ENCODE results near the gene DEGS2.
"Not testable (repeated sequence)": the region's sequence is repeated elsewhere in the genome, so short reads cannot be mapped to it uniquely, and the experiment has no call there.

DEGS2 gene

DNA sequence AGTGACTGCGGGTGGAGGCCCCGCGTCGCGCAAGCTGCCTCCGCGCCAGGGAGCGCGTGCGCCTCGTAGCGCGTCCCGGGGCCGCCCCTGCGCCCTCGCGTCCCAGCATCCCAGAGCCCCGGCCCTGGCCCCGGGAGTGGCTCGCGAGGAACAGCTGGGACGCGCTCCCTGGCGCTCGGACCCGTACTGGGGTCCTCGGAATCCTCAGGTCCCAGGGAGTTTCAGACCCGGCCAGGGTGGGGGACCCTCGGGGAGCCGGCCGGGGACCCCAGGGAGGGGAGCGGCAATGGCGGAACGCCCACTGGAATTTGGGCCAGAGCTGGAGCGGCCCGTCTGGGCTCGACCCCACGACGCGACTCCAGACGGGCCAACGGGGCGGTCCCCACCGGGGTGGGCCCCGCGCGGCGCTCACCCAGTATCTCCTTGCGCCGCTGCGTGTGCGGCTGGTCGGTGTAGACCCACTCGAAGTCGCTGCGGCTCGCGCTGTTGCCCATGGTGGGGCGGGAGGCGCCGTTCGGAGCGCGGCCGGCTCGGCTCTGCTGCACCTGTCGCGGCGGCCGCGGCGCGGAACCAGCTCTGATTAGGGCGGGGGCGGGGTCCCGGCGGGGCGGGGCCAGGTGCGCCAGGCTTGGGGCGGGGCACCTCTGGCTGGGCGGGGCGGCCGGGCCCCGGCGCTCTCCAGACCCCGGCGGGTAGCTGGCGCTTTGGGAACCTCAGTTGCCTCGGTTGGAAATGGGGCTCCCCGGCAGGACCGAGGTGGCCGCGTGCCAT lies at the start of gene DEGS2:
TSS of gene DEGS2 (minus strand) at position 552 of the 771 bp plus-strand sequence. CDS start at position 494, 58 bp downstream.
- DNase-seq (ENCODE audit: low read depth) = peak; percentile 49

DNA sequence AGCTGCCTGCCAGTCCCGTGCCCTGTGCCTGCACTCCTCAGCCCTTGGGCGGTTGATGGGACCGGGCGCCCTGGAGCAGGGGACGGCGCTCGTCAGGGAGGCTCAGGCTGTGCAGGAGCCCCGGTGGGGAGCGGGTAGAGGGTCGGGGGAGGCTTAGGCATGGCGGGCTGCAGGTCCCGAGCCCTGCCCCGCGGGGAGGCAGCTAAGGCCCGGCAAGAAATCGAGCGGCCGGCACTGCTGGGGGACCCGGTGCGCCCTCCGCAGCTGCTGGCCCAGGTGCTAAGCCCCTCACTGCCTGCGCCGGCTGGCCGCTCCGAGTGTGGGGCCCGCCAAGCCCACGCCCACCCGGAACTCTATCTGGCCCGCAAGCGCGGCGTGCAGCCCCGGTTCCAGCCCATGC lies 48.7 kb upstream of the DEGS2 start:
- not testable (repeated sequence) for DNase-seq (ENCODE audit: low read depth)

DNA sequence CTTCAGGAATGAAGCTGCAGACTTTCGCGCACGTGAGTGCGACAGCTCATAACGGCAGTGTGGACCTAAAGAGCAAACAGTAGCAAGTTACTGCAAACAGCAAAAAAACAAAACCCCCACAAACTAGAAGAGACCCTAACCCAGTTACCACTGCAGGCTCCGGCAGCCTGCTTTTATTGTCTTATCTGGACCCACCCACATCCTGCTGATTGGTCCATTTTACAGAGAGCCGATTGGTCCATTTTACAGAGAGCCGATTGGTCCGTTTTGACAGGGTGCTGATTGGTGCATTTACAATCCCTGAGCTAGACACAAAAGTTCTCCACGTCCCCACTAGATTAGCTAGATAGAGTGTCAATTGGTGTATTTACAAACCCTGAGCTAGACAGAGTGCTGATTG lies 48.1 kb upstream of the DEGS2 start:
- DNase-seq (ENCODE audit: low read depth) = not testable (repeated sequence)

DNA sequence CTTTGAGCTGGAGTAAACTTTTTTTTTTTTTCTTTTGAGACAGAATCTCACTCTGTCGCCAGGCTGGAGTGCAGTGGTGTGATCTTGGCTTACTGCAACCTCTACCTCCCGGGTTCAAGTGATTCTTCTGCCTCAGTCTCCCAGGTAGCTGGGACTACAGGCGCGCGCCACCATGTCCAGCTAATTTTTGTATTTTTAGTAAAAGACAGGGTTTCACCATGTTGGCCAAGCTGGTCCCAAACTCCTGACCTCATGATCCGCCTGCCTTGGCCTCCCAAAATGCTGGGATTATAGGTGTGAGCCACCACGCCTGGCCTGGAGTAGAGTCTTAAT lies 45.4 kb upstream of the DEGS2 start:
- DNase-seq (ENCODE audit: low read depth) = not testable (repeated sequence)

DNA sequence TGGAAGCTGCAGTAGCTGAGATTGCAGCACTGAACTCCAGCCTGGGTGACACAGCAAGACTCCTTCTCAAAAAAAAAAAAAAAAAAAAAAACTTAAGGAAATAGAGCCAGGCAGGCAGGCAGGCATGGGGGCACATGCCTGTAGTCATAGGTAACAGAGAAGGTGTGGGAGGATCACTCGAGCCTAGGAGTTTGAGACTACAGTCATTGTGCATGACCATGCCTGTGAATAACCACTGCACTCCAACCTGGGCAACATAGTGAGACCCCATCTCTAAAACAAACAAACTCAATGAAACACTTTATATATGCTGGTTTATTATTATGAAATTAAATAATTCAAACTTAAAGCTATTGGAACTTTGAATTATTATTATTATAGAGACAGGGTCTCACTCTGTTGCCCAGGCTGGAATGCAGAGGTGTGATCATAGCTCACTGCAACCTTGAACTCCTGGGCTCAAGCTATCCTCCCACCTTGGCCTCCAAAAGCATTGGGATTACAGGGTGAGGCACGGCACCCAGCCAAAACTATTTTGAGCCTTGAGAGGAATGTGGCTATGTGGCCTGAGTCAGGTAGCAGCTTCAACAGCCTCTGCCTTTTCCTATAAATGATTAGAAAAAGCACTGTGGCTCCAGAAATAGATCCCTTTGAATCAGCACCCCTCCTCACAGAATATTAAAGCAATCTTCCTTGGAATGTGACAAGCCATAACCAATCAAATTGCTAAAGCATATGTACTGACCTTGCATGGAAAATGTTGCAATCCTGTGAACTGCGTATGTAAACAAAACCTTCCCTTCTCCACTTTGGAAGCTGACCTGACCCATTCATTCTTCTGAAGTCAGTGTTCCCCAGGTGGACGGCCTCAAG lies 44.8 kb upstream of the DEGS2 start:
- no peak for DNase-seq (ENCODE audit: low read depth)

DNA sequence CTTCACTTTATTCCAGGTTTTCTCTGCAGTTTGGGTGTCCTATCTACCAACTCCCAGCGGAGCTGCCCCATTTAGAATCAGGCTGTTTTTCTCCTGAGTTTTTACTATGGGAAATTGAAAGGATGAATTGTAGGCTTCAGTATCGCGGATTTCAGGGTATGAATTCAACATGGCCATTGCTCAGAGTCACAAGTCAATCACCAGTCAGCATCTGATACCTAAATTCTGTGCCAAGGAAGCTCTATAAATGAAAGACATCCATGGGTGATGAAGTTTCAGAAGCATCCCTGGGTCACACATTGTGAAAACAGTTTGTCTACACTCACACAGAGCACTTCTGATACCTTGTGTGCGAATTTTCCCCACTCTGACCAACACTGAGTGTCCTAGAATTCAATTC lies 43.7 kb upstream of the DEGS2 start:
- DNase-seq (ENCODE audit: low read depth) = no peak

DNA sequence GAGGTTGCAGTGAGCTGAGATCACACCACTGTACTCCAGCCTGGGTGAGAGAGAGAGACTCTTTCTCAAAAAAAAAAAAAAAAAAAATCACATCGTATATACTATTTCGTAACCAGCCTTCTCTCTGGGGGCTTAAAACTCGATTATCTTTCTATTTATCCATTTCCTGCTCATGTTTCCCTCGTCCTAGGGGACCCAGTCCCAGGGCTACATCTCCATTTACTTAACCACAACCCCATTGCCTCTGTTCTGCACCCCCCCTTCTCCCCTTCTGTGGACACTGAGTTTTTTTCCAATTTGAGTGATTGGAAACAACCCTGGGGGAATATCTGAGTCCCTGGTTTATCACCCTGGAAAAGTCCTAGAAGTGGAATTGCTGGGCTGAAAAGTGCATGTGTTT lies 43.3 kb upstream of the DEGS2 start:
- no peak for DNase-seq (ENCODE audit: low read depth)

DNA sequence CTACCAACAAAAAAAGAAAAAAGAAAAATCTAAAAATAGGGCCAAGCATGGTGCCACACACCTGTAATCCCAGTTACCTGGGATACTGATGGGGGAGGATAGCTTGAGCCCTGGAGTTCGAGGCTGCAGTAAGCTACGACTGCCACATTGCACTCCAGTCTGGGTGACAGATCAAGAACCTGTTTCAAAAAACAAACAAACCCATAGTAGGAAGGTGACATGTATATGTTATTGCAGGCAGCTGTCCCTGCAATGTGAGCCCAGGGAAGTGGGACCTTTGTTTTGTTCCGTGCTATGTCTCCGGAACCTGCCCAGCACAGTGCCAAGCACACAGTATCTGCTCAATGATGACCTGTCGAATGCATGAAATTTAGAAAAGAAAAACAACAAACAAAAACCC lies 42.3 kb upstream of the DEGS2 start:
- no peak for DNase-seq (ENCODE audit: low read depth)

DNA sequence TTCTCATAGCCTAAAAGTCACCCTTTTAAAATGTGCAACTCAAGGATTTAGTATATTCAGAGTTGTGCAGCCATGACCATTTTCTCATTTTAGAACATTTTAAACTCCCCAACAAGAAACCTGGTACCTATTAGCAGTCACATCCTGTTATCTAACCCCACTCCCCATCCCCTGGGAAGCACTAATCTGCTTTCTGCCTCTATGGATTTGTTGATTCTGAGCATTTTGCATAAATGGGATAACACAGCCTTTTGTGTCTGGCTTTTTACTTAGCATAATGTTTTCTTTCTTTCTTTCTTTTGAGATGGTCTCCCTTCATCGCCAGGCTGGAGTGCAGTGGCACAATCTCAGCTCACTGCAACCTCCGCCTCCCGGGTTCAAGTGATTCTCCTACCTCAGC lies 40.9 kb upstream of the DEGS2 start:
- no peak for DNase-seq (ENCODE audit: low read depth)

DNA sequence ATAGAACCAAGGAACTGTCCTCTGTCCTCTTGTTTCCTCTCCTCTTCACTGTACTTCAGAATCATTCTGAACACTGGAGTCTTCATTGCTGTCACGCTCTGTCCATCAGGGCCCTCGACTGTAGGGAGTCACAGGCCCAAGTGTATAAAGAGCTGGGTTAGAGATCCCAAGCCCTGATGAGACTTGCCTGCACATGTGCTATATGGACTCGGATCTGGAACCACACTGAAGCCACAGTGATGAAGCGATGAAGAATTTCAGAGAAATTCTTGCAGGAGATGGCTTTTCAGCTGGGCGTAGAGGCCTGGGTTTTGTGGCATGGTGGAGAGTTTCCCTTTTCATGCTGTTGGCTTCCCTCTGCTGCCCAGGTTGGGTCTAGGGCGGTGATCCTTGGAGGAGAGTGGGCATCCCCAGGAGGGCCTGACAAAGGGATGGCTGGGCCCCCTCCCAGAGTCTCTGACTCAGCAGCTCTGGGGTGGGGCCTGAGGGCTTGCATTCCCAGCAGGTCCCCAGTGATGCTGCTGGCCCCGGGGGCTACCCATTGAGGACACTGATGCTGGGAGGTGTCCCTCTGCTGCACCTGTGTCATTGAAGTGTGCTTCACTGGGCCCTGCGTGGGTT lies 39.9 kb upstream of the DEGS2 start:
- DNase-seq (ENCODE audit: low read depth) = no peak

DNA sequence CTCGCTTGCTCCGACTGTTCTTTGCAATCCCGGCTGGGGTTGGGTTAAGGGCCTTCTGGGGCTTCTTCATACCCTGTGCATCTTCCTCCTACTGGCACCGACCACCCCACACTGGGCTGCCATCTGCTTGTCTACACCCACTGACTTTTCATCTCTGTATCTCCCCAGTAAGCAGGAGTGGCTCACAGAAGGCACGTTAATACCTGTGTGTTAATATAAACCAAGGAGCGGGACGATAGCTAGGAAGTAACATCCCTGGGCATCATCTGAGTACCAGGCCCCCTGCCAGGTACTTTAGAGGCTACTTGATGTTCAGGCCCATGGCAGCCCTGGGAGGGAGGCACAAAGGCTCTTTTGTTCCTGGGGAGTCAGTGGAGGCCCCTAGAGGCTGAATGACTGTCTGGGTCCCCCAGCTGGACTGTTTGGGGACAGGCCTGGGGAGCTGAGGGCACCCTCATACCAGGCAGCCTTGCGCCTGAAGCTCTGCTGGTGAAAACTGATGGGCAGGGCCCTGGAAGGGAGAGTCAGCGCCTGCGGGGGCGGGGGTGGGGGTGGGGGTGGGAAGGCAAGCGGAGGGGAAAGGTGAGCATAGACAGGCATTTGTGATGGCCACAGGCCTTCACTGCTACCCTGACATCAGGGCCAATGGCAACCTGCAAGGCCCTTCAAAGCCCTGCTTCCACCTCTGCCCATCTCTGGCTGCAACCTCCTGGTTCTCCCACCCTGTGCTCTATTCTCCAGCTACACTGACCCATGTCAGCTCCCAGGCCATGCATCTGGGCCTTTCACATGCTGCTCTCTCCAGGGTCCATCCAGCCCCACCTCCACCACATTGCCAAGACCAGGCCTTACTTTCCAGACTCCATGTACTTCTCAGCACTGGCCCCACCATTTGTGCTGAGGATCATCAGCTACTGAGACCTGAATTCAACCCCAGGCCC lies 34.2 kb upstream of the DEGS2 start:
- DNase-seq (ENCODE audit: low read depth) = no peak

DNA sequence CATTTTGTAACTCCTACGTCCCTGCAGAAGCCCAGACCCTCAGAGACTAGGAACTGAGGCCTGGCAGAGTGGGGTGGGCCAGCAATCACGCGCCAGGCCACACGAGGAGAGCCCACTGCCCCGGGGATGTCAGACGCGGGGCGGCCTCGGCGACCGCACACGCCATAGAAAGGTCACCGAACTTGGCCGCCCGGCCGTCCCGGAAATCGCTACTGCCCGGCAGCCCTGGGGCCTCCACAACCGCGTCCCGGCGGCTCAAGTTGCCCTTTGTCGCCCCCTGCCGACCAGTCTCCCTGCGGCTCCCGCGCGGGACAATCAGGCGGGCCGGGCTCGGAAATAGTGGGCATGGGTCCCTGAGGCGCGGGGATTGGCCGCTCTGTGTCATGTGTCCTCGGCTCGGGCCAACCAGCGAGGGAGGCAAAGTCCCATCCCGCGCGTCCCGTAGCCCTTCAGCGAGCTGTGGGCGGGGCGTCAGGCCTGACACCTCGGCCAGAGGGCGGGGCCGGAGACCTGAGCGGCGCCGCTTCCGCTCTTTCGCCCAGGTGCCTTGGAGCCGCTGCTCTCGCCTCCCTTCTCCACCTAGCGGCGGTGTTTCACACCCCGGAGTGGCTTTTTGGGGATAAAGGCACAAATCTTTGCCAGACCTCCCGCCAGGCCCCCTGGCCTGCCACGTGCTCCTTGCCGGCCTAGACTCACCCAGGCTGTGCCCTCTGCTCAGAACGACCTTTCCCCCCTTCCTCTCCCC lies 33.4 kb upstream of the DEGS2 start:
- DNase-seq (ENCODE audit: low read depth) = peak; percentile 99

DNA sequence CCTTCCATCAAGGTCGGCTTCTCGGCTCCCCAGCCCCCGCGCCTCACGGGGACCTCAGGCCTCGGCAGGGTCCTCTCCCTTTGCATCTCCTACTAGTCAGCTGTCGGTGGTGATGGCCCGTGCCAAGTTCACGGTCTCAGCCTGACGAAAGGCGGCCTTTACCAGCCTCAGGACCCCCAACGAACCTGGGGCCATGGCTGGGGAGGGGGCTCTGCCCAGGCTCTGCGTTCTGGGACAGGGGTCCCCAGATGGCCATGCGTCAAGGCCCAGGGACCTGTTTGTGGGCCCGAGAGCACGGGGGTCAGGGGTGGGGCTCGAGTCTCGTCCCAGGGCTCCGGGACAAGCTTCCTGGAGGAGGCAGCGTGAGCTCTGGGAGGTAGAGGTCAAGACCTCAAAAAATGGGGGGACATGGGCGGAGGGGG lies 32.8 kb upstream of the DEGS2 start:
- no peak for DNase-seq (ENCODE audit: low read depth)

DNA sequence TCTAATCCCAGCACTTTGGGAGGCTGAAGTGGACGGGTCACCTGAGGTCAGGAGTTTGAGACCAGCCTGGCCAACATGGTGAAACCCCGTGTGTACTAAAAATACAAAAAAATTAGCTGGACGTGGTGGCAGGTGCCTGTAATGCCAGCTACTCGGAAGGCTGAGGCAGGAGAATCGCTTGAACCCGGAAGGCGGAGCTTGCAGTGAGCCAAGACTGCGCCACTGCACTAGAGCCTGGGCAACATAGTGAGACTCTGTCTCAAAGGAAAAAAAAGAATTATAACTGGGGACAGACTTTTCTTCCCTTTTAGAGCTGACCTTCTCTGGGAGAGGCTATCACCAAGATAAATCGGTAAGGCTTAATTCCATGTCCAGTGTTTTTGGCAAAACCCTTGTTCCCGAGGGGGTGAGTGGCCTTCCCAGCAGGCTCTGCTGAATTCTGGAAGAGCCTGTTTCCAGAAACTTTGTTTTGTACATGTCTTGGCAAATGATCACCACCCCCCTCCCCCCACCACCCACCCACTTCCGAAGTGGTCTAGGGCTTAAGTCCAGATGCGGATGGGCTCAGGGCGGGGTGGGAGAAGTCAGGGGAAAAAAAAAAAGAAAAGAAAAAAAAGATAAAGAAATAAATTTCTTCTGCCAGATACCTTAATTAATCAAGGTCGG lies 32.3 kb upstream of the DEGS2 start:
- no peak for DNase-seq (ENCODE audit: low read depth)

DNA sequence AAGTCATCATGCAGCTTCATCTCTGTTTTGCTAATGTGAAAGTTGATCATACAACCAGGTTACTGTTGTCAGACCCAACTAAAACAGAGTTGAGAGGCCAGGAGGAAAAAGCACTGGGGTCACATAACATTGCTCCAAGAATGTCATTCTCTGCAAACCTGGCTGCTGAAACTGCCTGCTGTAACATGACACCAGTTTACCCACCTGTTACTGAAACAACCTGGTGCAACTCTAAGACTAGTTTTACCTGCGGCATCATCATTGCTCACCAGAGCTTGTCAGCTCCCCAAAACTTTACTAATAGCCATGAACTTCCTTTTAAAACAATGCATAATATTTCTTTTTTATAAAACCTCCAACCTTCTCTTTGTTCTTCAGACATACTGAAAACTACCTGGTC lies 30.7 kb upstream of the DEGS2 start:
- DNase-seq (ENCODE audit: low read depth) = no peak

DNA sequence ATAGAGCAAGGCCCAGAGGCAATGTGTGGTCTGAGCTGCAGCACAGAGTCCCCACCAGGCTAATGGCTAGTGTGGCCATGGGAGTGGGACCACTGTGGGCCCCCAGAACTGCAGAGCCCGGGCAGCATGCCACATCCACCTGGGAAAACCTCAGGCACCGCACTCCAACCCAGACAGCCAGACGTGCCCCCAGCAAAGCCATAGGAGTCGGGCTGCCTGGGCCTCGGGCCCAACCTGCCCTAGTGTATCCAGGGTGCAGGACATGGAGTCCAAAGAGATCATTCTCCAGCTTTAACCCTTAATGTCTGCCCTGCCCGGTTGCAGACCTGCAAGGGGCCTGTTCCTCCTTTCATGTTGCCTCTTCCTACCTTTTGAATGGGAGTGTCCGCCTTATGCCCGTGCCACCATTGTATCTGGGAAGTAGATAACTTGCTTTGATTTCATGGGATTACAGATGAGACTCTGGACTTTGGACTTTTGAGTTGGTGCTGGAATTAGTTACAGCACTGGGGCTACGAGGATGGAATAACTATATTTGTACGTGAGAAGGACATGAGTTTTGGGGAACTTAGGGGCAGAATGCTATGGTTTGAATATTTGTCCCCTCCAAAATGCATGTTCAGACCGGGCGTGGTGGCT lies 29.1 kb upstream of the DEGS2 start:
- DNase-seq (ENCODE audit: low read depth) = no peak

DNA sequence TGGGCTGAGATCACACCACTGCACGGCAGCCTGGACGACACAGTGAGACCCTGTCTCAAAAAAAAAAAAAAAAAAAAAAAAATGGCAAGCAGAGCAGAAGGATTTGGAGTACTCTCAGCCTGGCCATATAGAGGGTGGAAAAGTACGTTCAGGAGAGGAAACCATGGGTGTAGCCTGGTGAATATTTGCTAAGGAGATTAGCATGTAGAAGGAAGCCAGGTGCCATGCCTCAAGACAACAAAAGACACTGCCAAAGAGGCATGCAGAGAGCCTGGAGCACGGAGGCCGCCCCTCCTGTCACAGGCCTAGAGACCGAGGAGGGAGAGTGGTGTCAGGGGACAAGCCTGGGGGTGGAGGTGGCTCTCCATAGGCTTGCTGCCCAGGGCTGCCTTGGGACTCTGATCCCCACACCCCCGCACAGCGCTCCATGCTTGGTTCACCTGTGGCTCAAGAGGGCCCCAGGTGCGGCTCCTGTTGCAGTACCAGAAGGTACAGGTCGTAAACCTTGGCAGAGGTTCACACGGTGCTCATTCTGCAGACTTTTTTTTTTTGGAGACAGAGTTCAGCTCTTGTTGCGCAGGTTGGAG lies 27.9 kb upstream of the DEGS2 start:
- DNase-seq (ENCODE audit: low read depth) = no peak

DNA sequence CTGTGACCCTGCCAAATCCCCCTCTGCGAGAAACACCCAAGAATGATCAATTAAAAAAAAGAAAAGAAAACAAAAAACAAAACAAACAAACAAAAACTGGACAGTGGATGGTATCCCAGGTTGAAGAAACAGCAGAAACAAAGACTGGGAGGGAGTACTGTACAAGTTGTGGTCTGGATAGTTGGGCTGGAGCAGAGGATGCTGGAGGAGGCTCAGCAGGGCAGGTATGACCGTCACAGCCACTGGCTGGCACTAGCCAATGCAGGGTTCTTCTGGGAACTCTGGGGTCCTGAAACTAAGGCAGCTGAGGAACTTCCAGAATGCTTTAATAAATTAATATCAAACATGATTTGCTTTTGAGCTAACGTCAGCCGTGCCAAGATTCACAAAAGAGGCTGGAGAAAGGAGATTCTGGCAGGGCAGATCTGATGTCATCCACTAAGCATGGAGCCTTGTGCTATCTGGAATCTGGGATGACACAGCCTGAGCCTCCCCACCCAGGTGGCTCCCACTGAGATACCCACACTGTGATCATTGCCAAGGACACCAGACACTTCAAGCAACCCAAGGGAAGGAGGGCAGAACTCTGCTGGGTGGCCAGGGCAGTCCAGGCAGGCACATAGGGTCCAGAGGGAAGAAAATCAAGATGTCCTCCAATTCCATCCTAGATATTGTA lies 22.6 kb upstream of the DEGS2 start:
- not testable (repeated sequence) for DNase-seq (ENCODE audit: low read depth)

DNA sequence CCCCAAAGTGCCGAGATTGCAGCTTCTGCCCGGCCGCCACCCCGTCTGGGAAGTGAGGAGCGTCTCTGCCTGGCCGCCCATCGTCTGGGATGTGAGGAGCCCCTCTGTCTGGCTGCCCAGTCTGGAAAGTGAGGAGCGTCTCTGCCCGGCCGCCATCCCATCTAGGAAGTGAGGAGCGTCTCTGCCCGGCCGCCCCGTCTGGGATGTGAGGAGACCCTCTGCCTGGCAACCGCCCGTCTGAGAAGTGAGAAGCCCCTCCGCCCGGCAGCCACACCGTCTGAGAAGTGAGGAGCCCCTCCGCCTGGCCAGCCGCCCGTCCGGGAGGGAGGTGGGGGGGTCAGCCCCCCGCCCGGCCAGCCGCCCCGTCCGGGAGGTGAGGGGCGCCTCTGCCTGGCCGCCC lies 21.2 kb upstream of the DEGS2 start:
- DNase-seq (ENCODE audit: low read depth) = not testable (repeated sequence)
